MV-4-11 (cell line): ENCODE measurements around the gene ENKUR.

ENCODE experiments used
- DNase-seq: peaks from one replicate; lab custom pipeline; 2025; lab: John Stamatoyannopoulos, UW

Gene ENKUR

DNA sequence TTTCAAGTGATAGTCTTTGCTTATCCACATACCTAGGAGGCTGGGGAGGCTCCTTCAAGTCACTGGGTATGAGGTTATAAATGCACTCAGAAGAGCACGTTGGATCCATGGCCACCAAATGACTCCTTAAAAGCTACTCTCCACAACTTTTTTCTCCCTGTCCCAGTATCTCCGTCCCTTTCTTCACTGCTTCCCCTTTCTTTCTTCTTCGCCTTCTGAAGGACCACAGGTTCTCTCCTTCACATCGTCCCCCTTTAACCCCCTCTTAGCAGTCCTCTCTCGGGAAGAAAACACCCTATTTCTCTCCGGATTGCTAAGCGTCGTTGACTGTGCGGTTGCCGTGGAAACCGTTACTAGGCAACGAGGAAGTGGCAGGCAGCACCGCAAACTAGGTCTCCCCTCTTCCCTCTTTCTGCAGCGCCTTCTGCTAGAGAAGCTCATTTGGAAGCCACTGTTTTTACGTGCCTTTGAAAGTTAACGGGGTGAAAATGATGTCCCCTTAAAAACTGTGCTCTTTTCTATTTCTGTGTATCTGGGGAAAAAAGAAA lies at the start of gene ENKUR:
Gene ENKUR (minus strand): TSS at position 331 of the 548 bp plus-strand sequence. CDS start 222 bp downstream, at position 109.
- peak; percentile 93 for DNase-seq

GRCh38 chr10:25064401-25064800 lies 48.4 kb upstream of the ENKUR start:
- no peak for DNase-seq

GRCh38 chr10:25063644-25064043 lies 47.7 kb upstream of the ENKUR start:
- no peak for DNase-seq

- DNase-seq = no peak
Observed at GRCh38 chr10:25063157-25063556, 47.2 kb upstream of the ENKUR start.

DNA sequence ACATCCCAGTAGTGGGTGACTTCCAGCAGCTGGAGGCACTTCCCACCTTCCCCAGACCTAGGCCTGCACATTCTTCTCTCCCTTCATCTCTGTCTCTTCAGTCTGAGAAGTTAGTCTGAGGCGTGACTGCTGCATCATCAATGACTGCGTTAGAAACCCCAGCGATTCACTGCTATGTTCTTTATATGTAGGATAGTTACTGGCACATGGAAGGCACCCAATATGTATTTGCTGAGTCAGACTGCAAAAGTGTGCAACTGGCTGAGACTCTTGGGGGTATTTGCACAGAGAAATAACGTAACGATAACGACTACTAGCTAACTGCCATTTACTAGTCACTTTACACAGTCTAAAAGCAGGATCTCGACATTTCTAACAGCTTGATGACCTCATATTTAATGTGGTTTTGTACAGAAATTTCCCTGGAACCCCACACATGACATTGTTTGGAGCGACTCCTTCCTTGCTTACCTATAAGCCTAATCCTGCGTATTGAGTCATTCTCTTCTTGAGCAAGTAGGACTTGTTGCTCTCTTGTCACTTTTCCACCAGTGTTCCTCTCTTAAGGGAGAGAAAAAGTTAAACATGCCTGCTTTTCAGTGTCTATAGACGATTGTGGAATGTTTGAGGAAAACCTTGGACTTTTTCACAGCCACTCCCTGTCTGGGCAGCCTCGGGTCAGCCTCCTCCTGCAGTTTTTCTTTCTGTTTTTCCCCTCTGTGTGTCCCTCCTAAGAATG lies 45.9 kb upstream of the ENKUR start:
- DNase-seq = no peak

DNA sequence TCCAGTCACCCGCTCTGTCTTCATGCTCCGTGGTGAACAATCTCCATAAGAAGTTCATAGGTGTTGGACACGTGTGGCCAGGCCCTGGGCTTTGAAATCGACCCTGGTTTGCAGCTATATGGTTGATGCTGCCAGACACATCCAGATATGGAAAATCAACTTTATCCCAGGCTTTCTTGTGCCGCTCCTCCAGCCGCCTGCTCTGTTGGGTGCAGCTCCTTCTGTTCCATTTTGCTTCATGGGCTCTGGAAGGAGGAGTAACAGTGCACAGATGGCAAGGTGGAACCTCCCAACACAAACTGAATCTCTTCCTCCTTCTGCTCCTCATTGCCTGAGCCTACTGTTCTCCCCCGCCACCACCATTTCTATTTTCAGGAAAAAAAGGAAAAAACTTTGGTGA lies 45.2 kb upstream of the ENKUR start:
- no peak for DNase-seq

DNA sequence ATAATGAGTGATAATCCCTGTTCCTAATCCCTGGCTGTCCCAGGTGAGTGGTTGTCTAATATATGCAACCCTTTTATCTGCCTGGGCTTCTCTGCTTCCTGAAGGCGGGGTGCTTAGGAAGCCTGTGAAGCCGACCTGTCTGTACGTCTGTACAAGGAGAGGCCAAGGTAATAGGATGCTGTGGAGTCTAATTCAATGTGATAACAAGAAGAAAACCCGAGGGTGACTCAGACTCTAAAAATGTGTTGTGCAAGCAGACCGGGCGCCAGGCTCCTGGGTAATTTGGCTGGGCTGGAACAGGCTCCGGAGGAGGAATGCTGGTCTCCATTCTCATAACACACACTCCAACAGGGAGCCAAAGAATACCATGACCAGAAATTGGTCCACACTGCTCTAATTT lies 44.0 kb upstream of the ENKUR start:
- no peak for DNase-seq

- no peak for DNase-seq
Observed at GRCh38 chr10:25057886-25058285, 41.9 kb upstream of the ENKUR start.

GRCh38 chr10:25056726-25057125 lies 40.8 kb upstream of the ENKUR start:
- DNase-seq = no peak

DNA sequence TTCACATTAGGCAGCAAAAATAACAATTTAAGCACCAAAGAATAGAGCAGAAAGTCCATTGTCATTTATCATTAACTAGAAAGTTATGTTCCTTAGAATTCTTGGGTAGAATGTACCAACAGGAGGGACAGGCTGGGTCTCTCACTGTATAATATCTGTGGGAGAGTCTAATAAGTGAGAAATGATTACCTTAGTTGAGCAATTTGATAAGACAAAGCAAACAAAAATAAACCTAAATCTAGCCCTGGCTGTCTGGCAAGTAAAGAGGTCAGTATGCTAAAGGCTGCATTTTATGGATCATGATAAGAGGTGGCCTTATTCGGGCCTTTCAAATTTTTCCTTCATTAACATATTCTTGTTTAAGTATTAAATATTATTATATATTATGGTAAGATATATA lies 36.1 kb upstream of the ENKUR start:
- DNase-seq = no peak

GRCh38 chr10:25050402-25050801 lies 34.4 kb upstream of the ENKUR start:
- no peak for DNase-seq

DNA sequence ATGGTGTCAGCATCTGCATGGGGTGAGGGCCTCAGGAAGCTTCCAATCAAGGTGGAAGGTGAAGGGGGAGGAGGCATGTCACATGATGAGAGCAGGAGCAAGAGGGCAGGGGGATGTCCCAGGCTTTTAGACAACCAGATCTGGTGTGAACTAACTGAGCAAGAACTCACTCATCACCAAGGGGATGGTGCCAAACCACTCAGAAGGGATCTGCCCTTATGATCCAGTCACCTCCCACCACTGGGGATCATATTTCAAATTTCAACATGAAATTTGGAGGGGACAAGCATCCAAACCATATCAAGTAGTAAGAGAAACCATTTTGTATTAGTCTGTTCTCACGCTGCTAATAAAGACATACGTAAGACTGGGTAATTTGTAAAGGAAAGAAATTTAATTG lies 34.0 kb upstream of the ENKUR start:
- DNase-seq = no peak

DNA sequence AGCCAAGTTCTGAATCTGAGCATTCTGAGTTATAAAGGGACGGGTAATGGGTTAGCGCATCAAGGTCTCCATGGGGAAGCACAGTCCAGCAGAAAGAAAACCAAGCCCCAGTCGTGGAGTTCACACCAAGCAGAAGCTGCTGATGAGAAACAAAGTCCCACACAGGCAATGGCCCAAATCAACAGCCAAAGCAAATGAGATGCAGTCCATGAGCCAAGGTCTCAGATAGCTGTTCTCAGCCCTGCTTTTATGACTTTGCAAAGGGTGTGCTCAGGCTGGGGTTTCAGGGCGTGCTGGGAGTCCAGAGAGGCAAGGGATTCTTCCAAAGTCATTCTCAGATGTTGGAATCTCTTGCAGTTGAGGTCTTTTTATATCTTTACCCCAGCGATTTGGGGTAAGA lies 32.5 kb upstream of the ENKUR start:
- no peak for DNase-seq

DNA sequence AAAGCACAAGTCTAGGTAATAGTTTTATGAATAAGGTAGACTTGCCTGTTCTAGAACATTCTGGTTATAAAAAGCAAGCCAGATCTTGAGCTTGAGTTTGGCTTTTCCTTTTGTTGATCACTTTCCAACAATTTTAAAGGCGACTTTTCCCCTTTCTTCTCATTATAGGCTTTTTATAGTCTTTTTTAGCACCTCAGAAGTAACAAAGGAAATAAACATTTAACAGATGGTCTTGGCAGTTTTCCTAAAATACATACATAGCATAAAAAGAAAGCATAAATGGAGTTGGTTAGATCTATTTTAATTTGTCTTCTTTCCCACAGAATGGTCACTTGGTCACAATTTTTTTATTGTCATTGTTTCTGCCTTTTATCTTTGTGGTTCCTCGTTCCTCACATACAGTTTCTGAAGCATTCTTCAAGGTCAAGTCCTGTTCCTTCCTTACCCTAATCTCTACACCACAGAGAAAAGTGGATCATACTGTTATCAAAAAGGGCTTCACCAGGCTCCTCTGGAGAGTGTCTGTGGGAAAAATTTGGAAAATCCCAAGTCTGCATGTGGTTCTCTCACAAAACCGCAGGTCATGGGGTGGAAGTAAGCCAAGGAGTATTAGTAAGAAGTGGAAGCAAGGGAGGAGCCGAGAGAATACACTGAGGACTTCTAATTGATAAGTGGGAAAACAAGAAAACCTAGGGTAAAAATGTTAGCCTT lies 31.8 kb upstream of the ENKUR start:
- DNase-seq = no peak

- no peak for DNase-seq
Observed at GRCh38 chr10:25047088-25047487, 31.1 kb upstream of the ENKUR start.

- no peak for DNase-seq
Observed at GRCh38 chr10:25046641-25047040, 30.7 kb upstream of the ENKUR start.

DNA sequence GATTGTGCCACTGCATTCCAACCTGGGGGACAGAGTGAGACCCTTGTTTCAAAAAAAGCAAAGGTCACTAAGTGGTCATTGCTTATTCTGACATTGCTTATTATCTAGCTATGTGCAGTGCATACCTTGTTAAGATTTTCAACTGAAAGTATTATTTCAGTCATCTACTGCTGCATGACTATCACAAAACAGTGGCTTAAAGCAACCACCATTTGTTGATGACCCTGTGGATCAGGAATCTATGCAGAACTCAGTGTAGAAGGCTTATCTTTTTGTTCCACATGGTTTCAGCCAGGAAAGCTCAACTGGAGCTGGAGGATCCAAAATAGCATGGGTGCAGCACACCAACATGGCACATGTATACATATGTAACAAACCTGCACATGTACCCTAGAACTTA lies 23.6 kb upstream of the ENKUR start:
- no peak for DNase-seq

- no peak for DNase-seq
Observed at GRCh38 chr10:25038325-25038724, 22.4 kb upstream of the ENKUR start.

DNA sequence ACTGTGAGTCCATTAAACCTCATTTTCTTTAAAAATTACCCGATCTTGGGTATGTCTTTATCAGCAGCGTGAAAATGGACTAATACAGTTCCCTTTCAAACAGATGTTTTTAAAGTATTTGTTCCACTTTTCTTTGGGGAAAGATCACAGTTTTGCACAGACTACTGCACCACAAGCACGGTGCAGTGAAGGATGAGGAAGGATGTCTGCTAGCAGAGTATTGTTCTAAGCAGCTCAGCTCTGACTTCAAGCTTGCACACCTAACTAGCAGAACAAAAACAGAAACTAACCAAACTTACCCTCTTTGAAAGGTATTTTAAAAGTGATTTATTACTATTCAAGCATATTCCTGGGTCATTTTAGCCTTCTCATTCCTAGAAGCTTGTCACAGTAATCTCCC lies 20.4 kb upstream of the ENKUR start:
- no peak for DNase-seq

DNA sequence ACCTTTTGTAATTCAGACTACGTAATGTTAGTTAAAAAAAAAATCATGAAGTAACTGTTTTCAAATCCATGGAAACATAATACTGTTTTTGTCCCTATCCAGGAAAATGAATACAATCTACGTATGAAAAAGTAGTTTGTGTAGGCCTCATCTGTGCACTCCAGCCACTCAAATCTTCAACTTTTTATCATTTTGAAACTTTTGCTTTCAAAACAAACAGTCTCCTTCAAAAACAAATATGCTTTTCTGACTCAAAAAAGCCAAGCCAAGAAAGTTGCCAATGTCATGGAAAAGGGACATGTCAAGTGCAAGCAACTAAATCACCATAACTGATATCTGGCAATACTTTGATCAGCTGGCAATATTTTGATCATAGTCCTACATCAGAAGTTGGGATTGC lies 13.6 kb upstream of the ENKUR start:
- DNase-seq = no peak

- no peak for DNase-seq
Observed at GRCh38 chr10:25028711-25029110, 12.8 kb upstream of the ENKUR start.

DNA sequence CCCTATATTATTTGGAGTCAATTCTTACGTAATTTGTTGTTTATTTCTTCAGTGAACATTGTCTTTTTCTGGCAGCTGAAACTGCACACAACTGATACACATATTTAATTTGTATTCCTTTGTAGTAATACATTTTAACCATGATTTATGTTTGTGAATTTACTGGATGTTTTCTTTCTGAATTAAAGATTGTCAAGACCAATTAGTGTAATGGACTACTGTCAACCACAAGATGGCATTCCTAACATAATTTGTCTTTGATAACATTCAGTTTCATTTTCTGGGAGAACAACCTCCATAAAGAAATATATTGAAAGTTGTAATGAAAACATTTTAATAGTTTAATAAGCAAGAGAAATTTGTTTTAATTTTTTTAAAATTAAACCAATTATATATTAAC lies 10.5 kb upstream of the ENKUR start:
- no peak for DNase-seq

- no peak for DNase-seq
Observed at GRCh38 chr10:25024528-25024927, 8.6 kb upstream of the ENKUR start.
